GM12865 (cell line): ENCODE results near the gene HSD11B2.

ENCODE experiments used
- DNase-seq: peaks from one replicate; pipeline ENCODE4 v3.0.0; 2010; ENCODE audit warnings: low read depth
- H3K4me3 ChIP-seq: 2 replicates; pipeline ENCODE4 v1.5.1; 2011; ENCODE audit warnings: mild to moderate bottlenecking, low read depth, low read length, control low read depth
- TF ChIP-seq, protein P1 (sequence below): IDR thresholded peaks from 2 replicates; pipeline ENCODE4 v1.5.1; 2011; ENCODE audit warnings: low read length, control low read depth, low read depth, inconsistent platforms; ENCODE audit not compliant: insufficient read depth; ENCODE audit errors: missing control alignments

The HSD11B2 gene

GRCh38 chr16:67404740-67405226 is 26.1 kb upstream of the HSD11B2 start:
- TF ChIP-seq, protein P1, sequence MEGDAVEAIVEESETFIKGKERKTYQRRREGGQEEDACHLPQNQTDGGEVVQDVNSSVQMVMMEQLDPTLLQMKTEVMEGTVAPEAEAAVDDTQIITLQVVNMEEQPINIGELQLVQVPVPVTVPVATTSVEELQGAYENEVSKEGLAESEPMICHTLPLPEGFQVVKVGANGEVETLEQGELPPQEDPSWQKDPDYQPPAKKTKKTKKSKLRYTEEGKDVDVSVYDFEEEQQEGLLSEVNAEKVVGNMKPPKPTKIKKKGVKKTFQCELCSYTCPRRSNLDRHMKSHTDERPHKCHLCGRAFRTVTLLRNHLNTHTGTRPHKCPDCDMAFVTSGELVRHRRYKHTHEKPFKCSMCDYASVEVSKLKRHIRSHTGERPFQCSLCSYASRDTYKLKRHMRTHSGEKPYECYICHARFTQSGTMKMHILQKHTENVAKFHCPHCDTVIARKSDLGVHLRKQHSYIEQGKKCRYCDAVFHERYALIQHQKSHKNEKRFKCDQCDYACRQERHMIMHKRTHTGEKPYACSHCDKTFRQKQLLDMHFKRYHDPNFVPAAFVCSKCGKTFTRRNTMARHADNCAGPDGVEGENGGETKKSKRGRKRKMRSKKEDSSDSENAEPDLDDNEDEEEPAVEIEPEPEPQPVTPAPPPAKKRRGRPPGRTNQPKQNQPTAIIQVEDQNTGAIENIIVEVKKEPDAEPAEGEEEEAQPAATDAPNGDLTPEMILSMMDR = no peak
- H3K4me3 ChIP-seq = no peak overlapping the region
- DNase-seq = no peak

DNA sequence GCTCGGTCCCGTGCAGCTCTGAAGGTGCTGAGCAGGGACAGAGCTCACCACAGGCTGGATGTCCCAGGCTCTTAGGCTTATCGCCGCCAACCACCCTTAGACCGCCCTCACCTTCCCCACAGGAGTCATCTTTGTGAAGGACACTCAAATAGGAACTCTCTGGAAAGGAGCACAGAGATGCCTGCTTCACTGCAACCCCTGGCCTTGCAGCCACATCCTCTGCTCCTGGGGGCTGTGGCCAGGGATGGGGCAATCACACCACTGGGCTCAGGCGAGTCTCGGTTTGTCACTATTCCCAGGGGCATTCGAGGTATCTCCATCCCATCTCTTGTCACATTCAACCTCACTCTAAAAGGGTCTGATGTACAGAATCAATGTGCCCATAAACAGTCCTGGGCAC is 25.6 kb upstream of the HSD11B2 start:
- no peak for DNase-seq
- H3K4me3 ChIP-seq = no peak overlapping the region
- TF ChIP-seq, protein P1 = no peak

DNA sequence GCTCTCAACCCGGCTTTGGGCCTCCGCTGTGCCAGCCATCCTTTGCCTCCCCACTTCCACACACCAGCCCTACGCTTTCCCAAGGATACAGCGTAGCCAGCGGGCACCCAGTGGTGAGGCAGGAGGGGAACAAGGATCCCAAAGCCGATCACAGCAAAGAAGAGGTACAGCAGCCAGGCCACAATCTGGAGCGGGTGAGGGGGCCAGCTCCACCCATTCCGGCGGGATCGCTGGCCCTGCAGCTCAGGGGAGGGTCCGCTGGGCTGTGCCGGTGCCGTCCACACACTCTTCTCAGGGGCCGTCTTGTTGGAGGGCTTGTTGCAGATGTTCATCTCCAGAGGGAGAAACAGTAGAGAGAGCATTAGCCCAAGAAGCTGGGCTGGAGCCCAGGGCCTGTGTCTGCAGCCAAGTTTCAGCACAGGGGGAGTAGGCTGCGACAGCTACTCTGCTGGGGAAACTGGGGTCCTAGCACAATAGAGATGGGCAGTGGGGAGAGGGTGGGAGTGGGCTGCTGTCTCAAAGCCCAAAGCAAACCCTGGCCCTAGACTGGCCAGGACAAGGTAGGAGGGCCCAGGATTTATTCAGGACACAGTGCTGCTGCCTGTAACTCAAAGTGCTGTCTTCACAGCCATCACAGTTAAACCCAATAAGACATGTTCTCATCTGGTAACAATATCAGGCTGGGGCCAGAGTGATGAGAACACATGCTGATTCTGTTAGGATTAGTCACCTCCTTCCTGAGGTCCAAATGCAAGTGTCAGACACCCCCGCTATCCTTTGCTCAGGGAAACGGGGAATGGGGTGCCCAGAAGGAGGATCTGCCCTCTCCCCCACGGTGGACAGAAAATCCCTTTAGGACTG is 24.6 kb upstream of the HSD11B2 start:
- DNase-seq = no peak
- H3K4me3 ChIP-seq = no peak overlapping the region
- TF ChIP-seq, protein P1 = no peak

DNA sequence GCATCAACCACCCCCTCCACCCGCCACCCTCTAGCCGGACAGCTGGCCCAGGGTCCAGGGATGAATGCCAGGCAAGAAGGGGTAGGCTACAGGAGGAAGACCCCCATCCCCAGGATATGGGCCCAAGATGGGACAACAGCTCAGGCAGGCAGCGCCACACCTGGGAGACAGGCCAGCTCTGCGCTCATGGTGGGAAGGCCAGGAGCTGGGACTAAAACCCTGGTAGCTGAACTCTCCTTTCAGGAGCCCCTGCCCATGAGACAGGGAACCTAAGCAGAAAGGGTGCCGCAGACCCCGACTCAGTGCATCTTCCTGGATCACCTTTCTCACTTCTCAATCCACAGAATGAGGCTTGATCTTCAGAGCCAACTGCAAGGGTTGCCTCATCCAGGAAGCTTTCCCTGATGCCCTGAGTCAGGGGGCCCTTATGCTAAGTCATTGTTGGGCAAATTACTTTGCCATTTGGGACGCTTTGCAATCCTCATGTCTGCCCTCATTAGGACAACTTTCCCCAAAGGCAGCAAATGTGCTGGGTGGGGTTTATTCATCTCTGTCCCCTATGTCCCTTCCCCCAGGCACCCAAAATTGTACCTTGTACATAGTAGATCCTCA is 23.6 kb upstream of the HSD11B2 start:
- no peak overlapping the region for H3K4me3 ChIP-seq
- TF ChIP-seq, protein P1 = no peak
- DNase-seq = no peak

DNA sequence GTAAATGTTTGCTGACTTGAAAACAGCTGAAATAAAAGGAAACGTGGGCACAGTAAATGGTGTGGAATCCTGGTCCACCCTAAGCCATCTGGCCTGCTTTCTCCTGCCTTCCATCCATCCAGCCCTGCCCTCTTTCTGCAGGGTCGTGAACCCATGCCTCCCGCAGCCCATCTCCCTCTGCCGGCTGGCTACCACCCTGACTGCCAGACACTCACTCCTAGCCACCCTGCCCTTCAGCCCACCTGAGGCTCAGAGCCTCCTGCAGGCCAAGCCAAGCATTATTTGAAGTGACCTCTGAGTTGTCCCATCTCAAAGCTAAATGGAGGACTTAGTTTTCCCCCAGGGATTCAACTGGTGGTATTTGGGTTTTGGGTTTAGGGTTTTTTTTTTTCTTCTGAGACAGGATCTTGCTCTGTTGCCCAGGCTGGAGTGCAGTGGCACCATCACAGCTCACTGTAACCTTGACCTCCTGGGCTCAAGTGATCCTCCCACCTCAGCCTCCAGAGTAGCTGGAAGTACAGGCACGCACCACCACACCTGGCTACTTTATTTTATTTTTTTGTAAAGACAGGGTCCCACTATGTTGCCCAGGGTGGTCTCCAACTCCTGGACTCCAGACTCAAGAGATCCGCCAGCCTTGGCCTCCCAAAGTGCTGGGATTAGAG is 23.0 kb upstream of the HSD11B2 start:
- TF ChIP-seq, protein P1 = no peak
- no peak for DNase-seq
- H3K4me3 ChIP-seq = no peak overlapping the region

DNA sequence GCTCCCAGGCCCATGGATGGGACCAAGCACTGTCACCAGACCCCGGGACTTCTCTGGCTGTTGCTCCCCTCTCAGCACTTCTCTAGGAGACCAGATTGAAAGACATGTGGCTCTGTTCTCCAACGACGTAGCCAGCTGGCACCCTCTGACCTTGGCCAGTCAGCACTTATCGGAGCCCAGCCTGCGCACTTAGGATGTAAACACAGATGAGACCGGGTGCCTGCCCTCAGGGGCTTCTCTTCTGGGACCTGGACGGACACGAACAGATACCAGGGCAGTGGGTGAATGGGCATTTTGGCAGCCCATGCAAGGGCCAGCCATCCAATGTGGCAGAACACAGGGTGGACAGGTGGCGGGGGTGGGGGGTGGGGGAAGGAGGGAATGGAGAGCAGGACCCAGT is 21.3 kb upstream of the HSD11B2 start:
- H3K4me3 ChIP-seq = no peak overlapping the region
- no peak for DNase-seq
- TF ChIP-seq, protein P1 = no peak
